Upper lobe of left lung (tissue), 6 donors: ENCODE results near the gene HVCN1. TPM values are rescaled to one million over a fixed set of nuclear protein-coding genes. Genes with fewer than 3 reads are reported as not detected.
"Not testable (repeated sequence)": the region's sequence is repeated elsewhere in the genome, so short reads cannot be mapped to it uniquely, and the experiment has no call there.

Experiments used
- ATAC-seq, 2 donors: fragments of 200-7000 bp; cut with Tn5 transposase; one replicate each; pipeline ENCODE4 v1.9.1; 2022; ENCODE audit warnings: mild to moderate bottlenecking in 2 of 2, moderate library complexity in 2 of 2; ENCODE audit not compliant: low FRiP score in 2 of 2
- DNase-seq, 2 donors: peaks; one replicate each; pipeline ENCODE4 v3.0.0-alpha.2; 2019 to 2020
- H3K27ac ChIP-seq, 4 donors: fragments of 200-600 bp; sonication (generic); one replicate each; pipeline ENCODE4 v1.5.1; 2016 to 2019
- H3K27me3 ChIP-seq, 4 donors: fragments of 200-600 bp; sonication (generic); one replicate each; pipeline ENCODE4 v1.5.1; 2017 to 2019
- H3K36me3 ChIP-seq, 4 donors: fragments of 200-600 bp; sonication (generic); one replicate each; pipeline ENCODE4 v1.5.1; 2016 to 2019
- H3K4me1 ChIP-seq, 4 donors: fragments of 200-600 bp; sonication (generic); one replicate each; pipeline ENCODE4 v1.5.1; 2018 to 2019
- H3K4me3 ChIP-seq, 4 donors: fragments of 200-600 bp; sonication (generic); one replicate each; pipeline ENCODE4 v1.5.1; 2017 to 2019; ENCODE audit warnings: mild to moderate bottlenecking in 2 of 4, moderate library complexity in 1 of 4
- H3K9me3 ChIP-seq, 4 donors: fragments of 200-600 bp; sonication (generic); one replicate each; pipeline ENCODE4 v1.5.1; 2018 to 2019
- CTCF ChIP-seq, 6 experiments: fragments of 450-650 bp in 4 of 6; fragments of 200-600 bp in 2 of 6; sonication (generic) in 2 of 6; IDR thresholded peaks; one replicate each; pipeline ENCODE4 v1.5.1; 2016 to 2019; ENCODE audit warnings: antibody characterized with exemption in 6 of 6
- EP300 ChIP-seq, 4 donors: sonication (generic); formaldehyde crosslinking; IDR thresholded peaks; one replicate each; pipeline ENCODE4 v1.5.1; 2017; ENCODE audit warnings: antibody characterized with exemption in 4 of 4, control low read depth in 2 of 4
- POLR2A ChIP-seq, 4 donors: fragments of 450-650 bp; IDR thresholded peaks; one replicate each; pipeline ENCODE4 v1.5.1; 2016 to 2017; ENCODE audit warnings: antibody characterized with exemption in 4 of 4, mild to moderate bottlenecking in 2 of 4
- POLR2AphosphoS5 ChIP-seq, 2 donors: sonication (generic); formaldehyde crosslinking; IDR thresholded peaks; one replicate each; pipeline ENCODE4 v1.5.1; 2017; ENCODE audit warnings: antibody characterized with exemption in 2 of 2
- WGBS, 2 donors: methylation state at CpG; one replicate each; pipeline ENCODE4 v1.1.5; 2017 to 2018; 5-methylcytosine and 5-hydroxymethylcytosine counted together
- total RNA-seq, 6 donors: library from RNA; depleted of rRNA in 4 of 6; stranded (reverse); fragments of >200 nt in 4 of 6; gene quantifications; one replicate each; pipeline versions ENCODE4 v1.1.0 to v1.2.1, GENCODE V29; 2016 to 2021
- donor health status: DM: no; HTN: no; CAD: no; lungs with moderate emphysema.
- donor health status: DM: no; HTN: yes; CAD: no; lungs with severe emphysema.

Gene HVCN1
- total RNA-seq, 6 donors from 2014 or later = 5.8 to 29.2 (median 15.5) TPM

- Histone ChIP-seq H3K27ac (peak overlapping the region; percentile 34 to 83 (median 78)), H3K4me1 (peaks cover 6 to 15% (median 10%) of the 10 kb centered on the region in 4 donors), H3K27me3 (no peaks in the 10 kb centered on the region), H3K9me3 (no peaks in the 10 kb centered on the region), H3K4me3 (peak overlapping the region; percentile 40 to 87 (median 62)), H3K36me3 (no peaks in the 10 kb centered on the region)
- TF ChIP-seq POLR2AphosphoS5 (IDR thresholded peaks at IDR 0.05) (no peak), EP300 (IDR thresholded peaks at IDR 0.05) (no peak), CTCF (IDR thresholded peaks at IDR 0.05) (no peak), POLR2A (IDR thresholded peaks at IDR 0.05) (no peak)
- 68 to 76% methylated on average over 22 to 23 of the region's 23 CpGs for WGBS, 2 donors
- ATAC-seq = peak in 1 of 2 donors; percentile 3
- DNase-seq = no peak
These were observed 75.7 kb downstream of the HVCN1 start for GRCh38 chr12:110613071-110613770.

- no peak for TF ChIP-seq POLR2A (IDR thresholded peaks at IDR 0.05)
- TF ChIP-seq EP300 (IDR thresholded peaks at IDR 0.05) = no peak
- TF ChIP-seq POLR2AphosphoS5 (IDR thresholded peaks at IDR 0.05) = no peak
- no peak for TF ChIP-seq CTCF (IDR thresholded peaks at IDR 0.05)
- Histone ChIP-seq H3K27ac (peak overlapping the region; percentile 65 to 76 (median 72)), H3K4me3 (peak overlapping the region in 2 of 4 donors; percentile 17 to 27), H3K9me3 (no peaks in the 10 kb centered on the region), H3K4me1 (peaks cover 0 to 7% (median 0%) of the 10 kb centered on the region in 4 donors), H3K36me3 (no peaks in the 10 kb centered on the region), H3K27me3 (no peaks in the 10 kb centered on the region)
- DNase-seq (no peak), ATAC-seq (no peak)
- WGBS, 2 donors = 83 to 89% methylated on average over 8 of the region's 8 CpGs
These were observed 82.7 kb downstream of the HVCN1 start for GRCh38 chr12:110606253-110606611.

DNA sequence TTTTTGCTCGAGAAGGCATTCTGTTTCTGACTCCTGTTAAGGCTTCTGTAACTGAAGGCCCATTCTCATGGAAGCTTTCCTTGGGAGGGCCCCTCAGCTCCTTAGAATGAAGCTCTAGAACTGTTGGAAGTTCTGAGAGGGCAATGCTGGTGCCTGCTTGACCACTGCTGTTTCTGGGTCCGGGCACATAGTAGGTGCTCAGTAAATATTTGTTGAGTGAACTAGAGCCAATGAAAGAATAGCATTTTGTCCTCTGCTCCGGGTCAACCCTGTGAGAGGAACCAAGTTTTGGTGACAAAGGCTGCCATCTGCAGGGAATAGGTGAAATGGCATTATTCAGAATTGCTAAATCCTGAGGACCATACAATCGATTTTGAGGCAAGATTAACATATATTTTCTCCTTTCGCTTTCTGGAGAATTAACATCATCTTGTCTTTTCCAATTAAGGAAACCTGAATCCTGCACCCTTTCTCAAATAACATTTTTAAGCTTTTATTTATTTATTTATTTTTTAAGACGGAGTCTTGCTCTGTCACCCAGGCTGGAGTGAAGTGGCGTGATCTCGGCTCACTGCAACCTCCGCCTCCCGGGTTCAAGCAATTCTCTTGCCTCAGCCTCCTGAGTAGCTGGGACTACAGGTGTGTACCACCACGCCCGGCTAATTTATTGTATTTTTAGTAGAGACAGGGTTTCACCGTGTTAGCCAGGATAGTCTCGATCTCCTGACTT, 86.7 kb downstream of the HVCN1 start:
- DNase-seq = peak in 1 of 2 donors; percentile 55
- WGBS, 2 donors = 57 to 60% methylated on average over 14 of the region's 14 CpGs

DNA sequence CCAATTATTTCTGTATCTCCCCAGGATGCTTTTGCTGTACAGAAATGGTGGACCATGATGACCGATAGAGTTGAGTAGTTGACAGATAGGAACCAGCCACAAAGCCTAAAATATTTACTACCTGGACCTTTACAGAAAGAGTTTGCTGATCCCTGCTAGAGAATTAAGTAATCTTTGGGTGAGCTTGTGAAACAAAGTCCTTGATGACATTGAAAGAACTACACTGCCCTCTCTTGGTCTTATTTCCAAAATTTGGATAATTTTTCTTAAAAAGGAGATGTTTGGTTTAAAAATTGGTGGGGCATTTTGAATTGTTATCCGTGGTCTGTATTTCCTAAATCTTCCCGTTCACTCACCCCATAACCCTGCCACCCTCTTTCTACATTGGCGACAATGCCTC, 88.7 kb downstream of the HVCN1 start:
- ATAC-seq (peak in 1 of 2 donors; percentile 71), DNase-seq (no peak)
- WGBS, 2 donors = 33 to 53% methylated on average over 4 of the region's 4 CpGs
- H3K4me3 ChIP-seq = no peak overlapping the region
- H3K27me3 ChIP-seq = no peaks in the 10 kb centered on the region
- peaks cover 0 to 9% (median 4%) of the 10 kb centered on the region in 4 donors for H3K4me1 ChIP-seq
- no peaks in the 10 kb centered on the region for H3K9me3 ChIP-seq
- TF ChIP-seq POLR2A (IDR thresholded peaks at IDR 0.05) = no peak
- peak in 4 of 6 experiments; percentile 46 to 69 (median 62) for TF ChIP-seq CTCF (IDR thresholded peaks at IDR 0.05)
- H3K36me3 ChIP-seq = no peaks in the 10 kb centered on the region
- H3K27ac ChIP-seq = peak overlapping the region in 1 of 4 donors; percentile 46

More for the DNA sequence above, 86.7 kb downstream of the HVCN1 start:
- not testable (repeated sequence) for H3K27me3 ChIP-seq, H3K4me1 ChIP-seq, H3K27ac ChIP-seq, H3K36me3 ChIP-seq, H3K9me3 ChIP-seq, H3K4me3 ChIP-seq
- ATAC-seq = peak; percentile 62 to 80
- TF ChIP-seq CTCF (IDR thresholded peaks at IDR 0.05) = peak in 5 of 6 experiments; percentile 72 to 83 (median 80)
